GM19455 (cell line): ENCODE results near the gene HIVEP3.

Experiments used
- ATAC-seq: cut with Tn5 transposase; IDR thresholded peaks from one replicate; pipeline ENCODE4 v1.9.1; 2021; ENCODE audit not compliant: unreplicated experiment

HIVEP3 gene

DNA sequence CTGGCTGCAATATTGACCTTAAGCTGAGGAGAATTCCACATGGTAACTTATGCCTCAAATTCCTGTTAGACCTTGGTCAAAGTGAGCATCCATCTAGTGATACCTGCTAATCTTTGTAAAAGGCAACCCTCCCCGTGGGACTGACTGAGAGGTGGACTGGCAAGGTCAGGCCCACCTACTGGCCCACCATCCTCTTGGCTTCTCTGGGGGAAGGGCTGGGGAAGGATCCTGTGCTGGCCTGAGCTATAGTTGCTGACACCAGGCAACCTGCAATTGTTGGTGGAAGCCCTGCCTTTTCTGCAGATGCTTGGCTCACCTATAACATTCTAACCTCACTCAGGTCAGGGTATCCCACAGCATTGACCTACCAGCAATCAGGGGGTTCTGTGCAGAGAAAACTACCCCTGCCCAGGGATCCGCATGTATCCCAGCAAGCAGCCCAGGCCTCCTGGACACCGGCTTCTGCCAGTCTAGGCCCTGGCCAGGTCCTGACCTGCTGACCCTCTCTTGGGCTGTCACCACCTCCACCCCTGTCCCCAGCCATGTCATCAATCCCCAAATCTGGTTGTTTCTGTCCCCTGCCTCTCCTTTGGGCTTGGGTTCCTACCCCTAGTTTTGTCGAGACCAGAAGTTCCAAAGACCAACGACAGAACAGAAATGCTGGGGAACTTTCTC is 326.1 kb downstream of the HIVEP3 start:
- no peak for ATAC-seq

GRCh38 chr1:41591891-41592290 is 326.8 kb downstream of the HIVEP3 start:
- no peak for ATAC-seq

- ATAC-seq, result no peak
Observed at GRCh38 chr1:41590331-41590730, 328.4 kb downstream of the HIVEP3 start.

DNA sequence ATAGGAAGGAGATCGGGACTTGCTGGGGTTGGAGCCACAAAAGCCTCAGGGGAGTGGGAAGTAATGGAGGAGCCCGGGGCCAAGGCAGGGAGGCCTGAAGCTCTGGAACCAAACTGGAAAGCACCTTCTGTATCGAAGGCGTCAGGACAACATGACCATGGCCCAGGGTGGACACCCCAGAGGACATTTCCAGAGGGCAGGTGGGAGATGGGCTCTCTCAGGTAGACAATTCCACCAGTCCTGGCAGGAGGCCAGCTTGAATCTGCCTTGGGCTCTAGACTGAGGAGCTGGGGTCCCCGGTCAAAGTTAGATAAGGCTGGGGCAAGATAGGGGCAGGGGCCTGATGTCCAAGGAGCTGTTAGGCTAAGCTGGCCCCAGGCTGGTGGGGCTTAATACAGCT is 329.3 kb downstream of the HIVEP3 start:
- ATAC-seq, result no peak

- no peak for ATAC-seq
Observed at GRCh38 chr1:41588334-41588875, 330.3 kb downstream of the HIVEP3 start.

GRCh38 chr1:41587791-41588190 is 330.9 kb downstream of the HIVEP3 start:
- no peak for ATAC-seq

DNA sequence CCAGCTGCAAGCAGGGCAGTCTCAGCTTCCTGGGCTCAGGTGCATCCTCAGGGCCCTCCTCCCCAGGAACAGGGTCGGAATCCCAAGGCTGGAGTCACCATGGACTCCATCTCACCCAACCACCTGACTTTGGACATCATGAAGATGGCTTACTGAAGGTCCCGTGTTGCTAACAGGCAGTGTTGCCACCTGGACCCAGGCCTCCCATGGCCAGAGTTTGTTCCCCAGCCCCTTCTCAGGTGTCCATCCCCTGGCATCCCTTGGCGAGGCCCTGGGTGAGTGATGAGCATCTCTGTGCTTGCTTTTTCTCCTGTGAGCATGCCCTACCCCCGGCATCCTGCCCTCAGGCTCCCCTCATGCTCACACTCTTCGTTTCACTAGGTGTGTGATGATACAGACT is 332.5 kb downstream of the HIVEP3 start:
- no peak for ATAC-seq

DNA sequence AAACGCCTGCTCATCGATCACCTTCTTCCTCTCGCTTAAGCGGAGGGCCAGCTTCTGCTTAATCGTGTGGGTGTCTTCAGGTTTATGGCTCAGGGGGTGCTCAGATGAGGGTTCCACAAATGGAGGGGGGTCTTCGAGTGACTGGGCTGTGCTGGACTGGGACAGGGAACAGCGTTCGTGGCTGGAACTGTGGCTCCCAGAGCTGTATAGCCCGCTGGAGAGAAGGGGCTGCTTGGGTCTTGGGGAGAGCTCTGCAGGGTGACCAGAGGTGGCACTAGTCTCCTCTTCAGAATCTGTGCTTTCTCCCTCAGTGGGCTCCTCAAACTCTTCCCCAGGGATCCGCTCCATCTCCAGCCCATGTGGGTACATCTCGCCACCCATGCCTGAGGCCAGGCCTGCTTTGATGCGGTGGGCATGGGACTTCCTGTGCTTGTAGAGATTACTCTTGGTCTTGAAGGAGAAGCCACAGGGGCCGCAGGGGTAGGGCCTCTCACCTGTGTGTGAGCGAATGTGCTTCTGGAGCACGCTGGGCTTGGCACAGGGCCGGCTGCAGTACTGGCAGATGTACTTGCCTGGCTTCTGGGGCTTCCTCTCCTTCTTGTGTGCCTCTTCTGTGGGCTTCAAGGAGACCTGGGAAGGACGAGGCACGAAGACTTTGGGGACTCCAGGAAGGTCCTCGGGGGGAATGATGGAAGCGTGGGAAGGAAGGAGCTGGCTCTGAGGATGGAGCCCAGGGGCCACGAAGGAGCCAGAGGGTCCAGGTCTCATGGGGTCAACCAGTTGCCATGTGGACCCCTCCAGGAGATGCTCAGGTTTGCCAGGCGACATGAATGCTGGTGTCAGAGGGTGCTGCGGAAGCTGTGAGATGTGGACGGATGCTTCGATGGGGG is 334.8 kb downstream of the HIVEP3 start:
- no peak for ATAC-seq

GRCh38 chr1:41582851-41583657 is 335.7 kb downstream of the HIVEP3 start:
- no peak for ATAC-seq

DNA sequence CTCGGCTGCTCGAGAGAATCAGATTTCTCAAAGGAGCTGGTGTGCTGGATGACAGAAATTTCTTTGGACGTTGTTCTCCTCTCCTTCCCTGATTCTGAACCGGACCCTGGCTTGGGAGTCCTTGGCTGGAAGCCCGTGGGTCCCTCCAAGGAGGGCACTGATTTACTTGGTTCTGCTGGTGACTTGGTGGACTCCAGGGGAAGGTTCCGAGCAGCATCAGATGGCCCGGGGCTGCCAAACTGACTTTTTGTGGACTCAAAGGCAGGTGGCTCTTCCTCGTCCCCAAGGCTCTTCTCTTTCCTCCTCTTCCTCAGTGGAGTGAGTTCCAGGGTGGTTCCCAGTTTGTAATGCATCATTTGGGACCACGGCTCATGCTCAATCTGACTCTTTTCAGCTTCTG is 336.4 kb downstream of the HIVEP3 start:
- no peak for ATAC-seq

DNA sequence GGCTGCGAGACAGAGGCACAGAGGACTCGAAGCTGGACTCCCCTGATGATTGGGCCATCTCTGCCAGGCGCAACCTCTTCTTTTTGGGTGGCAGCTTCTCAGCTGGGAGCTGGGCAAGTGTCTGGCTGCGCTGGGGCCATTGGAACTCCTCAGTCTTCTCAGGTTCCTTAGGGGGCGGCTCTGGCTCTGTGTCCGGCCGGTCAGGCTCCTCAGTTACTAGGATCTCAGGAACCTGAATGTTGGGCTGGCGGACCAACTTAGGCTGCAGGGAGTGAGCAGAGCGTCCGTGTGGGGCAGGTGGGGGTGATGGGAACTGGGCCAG is 336.8 kb downstream of the HIVEP3 start:
- no peak for ATAC-seq

DNA sequence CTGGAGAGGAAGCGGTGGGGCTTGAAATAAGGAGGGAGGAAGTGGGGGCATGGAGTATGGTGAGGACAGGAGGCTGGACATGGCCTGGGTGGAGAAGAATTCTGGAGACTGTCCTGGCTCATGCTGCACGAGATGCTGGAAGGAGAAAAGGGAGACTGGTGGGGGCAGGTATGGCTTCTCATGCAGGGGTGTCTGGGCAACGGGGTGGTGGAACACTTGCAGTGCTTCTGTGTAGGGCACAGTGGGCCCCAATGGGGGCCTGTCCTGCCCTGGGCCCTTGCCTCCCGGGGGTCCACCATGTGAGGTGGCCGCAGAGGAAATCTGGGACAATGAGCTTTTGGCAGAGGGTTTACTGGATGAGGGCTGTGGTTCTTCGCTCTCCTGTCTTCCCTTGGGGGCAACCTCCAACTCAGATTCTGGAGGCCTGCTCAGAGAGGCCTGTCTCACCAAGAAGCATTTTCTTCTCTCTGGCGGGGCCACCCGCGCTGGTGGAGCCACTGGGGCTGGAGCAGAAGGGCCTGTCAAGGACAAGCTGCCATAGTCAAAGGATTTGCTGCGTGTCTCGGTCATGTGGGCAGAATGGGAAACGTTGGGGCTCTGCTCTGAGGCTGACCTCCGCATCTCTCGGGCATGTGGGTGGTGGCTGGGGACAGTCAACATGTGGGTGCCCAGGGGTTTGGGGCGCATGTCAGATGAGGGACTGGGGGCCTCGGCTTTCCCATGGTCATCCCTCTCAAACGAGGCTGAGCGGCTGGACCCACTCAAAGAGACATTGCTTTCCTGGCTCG is 337.3 kb downstream of the HIVEP3 start:
- no peak for ATAC-seq

GRCh38 chr1:41580520-41581172 is 338.1 kb downstream of the HIVEP3 start:
- no peak for ATAC-seq

DNA sequence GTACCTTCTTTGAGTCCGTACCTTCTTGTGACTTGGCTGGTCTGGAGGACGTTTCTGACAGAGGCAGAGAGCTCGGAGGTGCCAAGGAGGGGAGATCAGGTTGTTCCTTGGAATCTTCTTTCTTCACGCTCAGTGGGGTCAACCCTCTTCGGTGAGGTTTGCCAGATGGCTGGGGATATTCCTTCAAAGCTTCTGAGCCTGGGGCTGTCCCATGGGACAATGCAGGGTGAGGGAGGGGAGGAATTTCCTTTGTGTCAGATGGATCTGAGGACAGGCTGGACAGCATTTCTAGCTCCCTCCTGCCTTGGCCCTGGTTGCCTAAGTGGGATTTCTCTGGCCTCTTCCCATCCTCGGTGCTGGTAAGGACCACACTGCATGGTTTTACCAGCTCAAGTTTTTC is 338.7 kb downstream of the HIVEP3 start:
- ATAC-seq, result no peak

DNA sequence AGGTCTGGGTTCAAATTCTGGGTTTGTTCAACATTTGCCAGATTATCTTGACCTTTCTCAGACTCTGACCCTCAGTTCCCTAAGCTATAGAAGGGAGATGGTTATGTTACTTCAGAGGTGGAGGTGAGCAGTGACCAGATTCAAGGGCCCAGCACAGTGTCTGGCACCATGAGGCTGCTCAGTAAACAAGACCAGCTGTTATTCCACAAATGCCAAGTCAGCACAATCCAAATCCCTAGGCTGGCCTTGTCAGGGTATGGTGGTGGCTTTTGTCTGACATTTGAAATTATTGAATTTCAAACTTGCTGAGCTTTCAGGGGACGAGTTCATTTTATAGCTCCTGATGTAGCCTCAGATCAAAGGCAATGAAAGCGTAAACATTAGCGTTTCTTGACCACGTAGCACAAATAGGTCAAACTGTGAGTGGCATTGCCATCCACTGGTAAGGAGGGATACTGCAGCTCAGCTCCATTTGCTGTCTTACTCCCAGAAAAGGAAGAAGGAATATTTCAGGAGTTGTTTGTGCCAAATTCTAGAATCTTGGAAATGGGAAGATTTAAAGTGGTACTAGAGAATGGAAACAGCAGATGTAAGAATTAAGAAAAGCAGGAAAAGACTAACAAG is 339.9 kb downstream of the HIVEP3 start:
- ATAC-seq, result no peak

DNA sequence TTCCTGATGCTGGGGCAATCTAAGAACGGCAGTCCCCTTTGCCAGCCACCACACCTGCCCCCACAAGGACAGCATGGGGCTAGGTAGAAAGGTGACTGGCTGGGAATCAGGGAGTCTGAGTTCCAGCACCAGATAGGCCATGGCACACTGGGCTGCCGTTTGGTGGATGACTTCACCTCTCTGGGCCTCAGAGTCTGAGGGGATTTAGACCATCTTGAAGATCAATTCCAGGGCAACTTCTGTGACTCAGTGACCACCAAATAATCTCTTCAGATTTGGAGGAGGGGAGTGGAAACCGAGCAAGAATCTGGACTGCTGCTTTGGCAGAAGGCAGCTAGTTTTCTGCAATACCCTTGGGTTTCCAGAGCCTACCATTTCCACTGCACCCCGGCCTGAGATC is 342.1 kb downstream of the HIVEP3 start:
- ATAC-seq, result no peak

DNA sequence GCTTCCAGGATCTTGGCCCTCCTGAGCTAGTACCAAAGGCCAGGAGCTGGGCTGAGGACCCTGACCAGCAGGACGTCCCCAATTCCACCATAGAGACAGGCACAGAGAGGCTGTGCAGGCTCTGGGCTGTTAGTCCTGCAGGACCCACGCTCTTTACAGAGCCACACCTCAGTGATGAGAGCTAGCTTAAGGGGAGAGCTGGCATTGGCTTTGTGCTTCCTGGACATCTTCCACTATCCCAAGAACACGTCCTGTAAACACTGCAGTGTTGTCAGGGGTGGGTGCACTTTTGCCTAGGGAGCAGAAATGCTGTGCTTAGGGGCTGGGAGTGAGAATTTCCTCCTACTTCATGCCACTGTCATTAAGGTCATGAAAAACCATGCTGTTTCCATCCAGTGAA is 342.5 kb downstream of the HIVEP3 start:
- no peak for ATAC-seq

GRCh38 chr1:41574842-41575241 is 343.9 kb downstream of the HIVEP3 start:
- no peak for ATAC-seq

GRCh38 chr1:41573785-41574713 is 344.7 kb downstream of the HIVEP3 start:
- peak; percentile 65 for ATAC-seq
